Loucy (cell line): ENCODE measurements around the gene TMEM121.

Experiments used
- H2AFZ ChIP-seq: fragments of 200-600 bp; sonication (generic); 2 replicates; pipeline ENCODE4 v1.6.0; 2016; ENCODE audit warnings: antibody characterized with exemption, mild to moderate bottlenecking, low read length, moderate library complexity
- H3F3A ChIP-seq: fragments of 200-600 bp; 2 replicates; pipeline ENCODE4 v1.6.0; 2016; ENCODE audit warnings: antibody characterized with exemption, low read depth, mild to moderate bottlenecking
- H3K27me3 ChIP-seq: fragments of 200-600 bp; sonication (generic); 2 replicates; pipeline ENCODE4 v1.6.1; 2014; ENCODE audit warnings: low read length, mild to moderate bottlenecking; ENCODE audit not compliant: insufficient read depth, poor library complexity, severe bottlenecking
- H3K36me3 ChIP-seq: fragments of 200-600 bp; sonication (generic); 2 replicates; pipeline ENCODE4 v1.6.1; 2016; ENCODE audit warnings: low read length; ENCODE audit not compliant: insufficient read depth
- H3K4me1 ChIP-seq: fragments of 200-600 bp; sonication (generic); 2 replicates; pipeline ENCODE4 v1.5.1; 2014; ENCODE audit warnings: low read length, mild to moderate bottlenecking; ENCODE audit not compliant: insufficient read depth, poor library complexity, severe bottlenecking
- H3K4me2 ChIP-seq: fragments of 200-600 bp; sonication (generic); 2 replicates; pipeline ENCODE4 v1.6.0; 2014; ENCODE audit warnings: antibody characterized with exemption, low read length, low read depth, mild to moderate bottlenecking; ENCODE audit not compliant: poor library complexity, severe bottlenecking
- H3K4me3 ChIP-seq: fragments of 200-600 bp; sonication (generic); 2 replicates; pipeline ENCODE4 v1.5.1; 2014; ENCODE audit warnings: low read length, mild to moderate bottlenecking, mixed read lengths; ENCODE audit not compliant: poor library complexity, severe bottlenecking
- H3K79me2 ChIP-seq: fragments of 200-600 bp; sonication (generic); 2 replicates; pipeline ENCODE4 v1.6.1; 2014; ENCODE audit warnings: low read length; ENCODE audit not compliant: insufficient read depth
- H3K9ac ChIP-seq: fragments of 200-600 bp; sonication (generic); 2 replicates; pipeline ENCODE4 v1.6.0; 2014; ENCODE audit warnings: mild to moderate bottlenecking, low read depth, low read length, moderate library complexity; ENCODE audit not compliant: poor library complexity, severe bottlenecking
- H3K9me2 ChIP-seq: fragments of 200-600 bp; sonication (generic); replicated peaks from 2 replicates; pipeline ENCODE4 v1.6.1; 2016; ENCODE audit warnings: low read depth, low read length, mixed read lengths
- H3K9me3 ChIP-seq: fragments of 200-600 bp; sonication (generic); 2 replicates; pipeline ENCODE4 v1.6.1; 2014; ENCODE audit warnings: mild to moderate bottlenecking, antibody characterized with exemption, low read length, low read depth; ENCODE audit not compliant: insufficient read depth
- H4K20me1 ChIP-seq: fragments of 200-600 bp; sonication (generic); 2 replicates; pipeline ENCODE4 v1.6.0; 2014; ENCODE audit warnings: antibody characterized with exemption, low read length, mild to moderate bottlenecking; ENCODE audit not compliant: insufficient read depth, poor library complexity, severe bottlenecking
- EZH2phosphoT487 ChIP-seq: fragments of 200-600 bp; IDR thresholded peaks from 2 replicates; pipeline ENCODE4 v1.6.1; 2018; ENCODE audit warnings: antibody characterized with exemption, mild to moderate bottlenecking, moderate library complexity, borderline replicate concordance
- TF ChIP-seq, protein P1 (sequence below): fragments of 200-600 bp; sonication (generic); conservative IDR thresholded peaks from 2 replicates; pipeline ENCODE4 v1.5.1; 2014; ENCODE audit warnings: mild to moderate bottlenecking, antibody characterized with exemption, low read length

Gene TMEM121

DNA sequence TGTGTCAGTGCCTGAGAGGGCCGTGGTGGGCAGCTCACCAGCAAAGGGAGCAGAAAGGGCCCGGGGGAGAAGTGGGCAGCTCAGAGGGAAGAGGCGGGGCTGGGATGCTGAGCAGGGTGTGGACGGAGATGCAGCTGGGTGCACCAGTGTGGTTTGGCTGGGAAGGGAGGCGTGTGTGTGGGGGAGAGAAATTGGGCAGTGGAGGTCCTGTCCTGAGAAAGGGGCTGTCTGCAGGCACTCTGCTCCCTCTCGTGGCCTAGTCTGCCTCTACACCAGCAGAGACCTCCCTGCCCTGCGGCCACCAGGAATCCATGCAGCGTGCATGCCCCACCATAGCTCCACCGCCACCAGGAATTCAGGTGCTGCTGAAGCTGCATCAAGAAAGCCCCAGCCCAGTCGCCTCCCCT is 6.4 kb downstream of the TMEM121 start:
- TF ChIP-seq EZH2phosphoT487 = no peak
- TF ChIP-seq, protein P1, sequence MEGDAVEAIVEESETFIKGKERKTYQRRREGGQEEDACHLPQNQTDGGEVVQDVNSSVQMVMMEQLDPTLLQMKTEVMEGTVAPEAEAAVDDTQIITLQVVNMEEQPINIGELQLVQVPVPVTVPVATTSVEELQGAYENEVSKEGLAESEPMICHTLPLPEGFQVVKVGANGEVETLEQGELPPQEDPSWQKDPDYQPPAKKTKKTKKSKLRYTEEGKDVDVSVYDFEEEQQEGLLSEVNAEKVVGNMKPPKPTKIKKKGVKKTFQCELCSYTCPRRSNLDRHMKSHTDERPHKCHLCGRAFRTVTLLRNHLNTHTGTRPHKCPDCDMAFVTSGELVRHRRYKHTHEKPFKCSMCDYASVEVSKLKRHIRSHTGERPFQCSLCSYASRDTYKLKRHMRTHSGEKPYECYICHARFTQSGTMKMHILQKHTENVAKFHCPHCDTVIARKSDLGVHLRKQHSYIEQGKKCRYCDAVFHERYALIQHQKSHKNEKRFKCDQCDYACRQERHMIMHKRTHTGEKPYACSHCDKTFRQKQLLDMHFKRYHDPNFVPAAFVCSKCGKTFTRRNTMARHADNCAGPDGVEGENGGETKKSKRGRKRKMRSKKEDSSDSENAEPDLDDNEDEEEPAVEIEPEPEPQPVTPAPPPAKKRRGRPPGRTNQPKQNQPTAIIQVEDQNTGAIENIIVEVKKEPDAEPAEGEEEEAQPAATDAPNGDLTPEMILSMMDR = peak; percentile 59
- Histone ChIP-seq H3F3A (no peaks in the 10 kb centered on the region), H3K4me1 (peaks cover 8% of the 10 kb centered on the region), H3K27me3 (no peaks in the 10 kb centered on the region), H3K36me3 (no peaks in the 10 kb centered on the region), H3K9me3 (no peaks in the 10 kb centered on the region), H3K4me3 (no peak overlapping the region), H3K79me2 (no peaks in the 10 kb centered on the region), H3K4me2 (no peak overlapping the region), H4K20me1 (no peaks in the 10 kb centered on the region), H3K9me2 (no peaks in the 10 kb centered on the region), H2AFZ (no peak overlapping the region), H3K9ac (no peak overlapping the region)

DNA sequence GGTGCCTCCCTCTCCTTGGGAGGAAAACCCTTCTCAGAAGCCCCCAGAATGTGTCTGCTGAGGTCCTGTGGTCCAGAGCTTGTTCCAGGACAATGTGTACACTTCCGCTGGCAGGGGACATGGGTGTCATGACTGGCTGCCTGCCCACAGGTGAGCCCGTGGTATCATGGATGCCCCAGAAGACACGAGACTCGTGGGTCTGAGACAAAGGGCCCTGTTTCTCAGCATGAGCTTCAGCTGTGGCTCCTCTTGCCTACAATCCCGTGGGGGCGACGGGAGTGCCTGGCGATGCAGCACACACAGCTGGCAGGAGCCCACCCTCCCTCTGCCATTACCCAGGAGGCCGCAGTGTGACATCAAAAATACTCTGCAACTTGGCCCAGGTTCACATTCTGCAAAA is 7.0 kb downstream of the TMEM121 start:
- H2AFZ ChIP-seq = no peak overlapping the region
- H3K4me1 ChIP-seq = peaks cover 3% of the 10 kb centered on the region
- H3F3A ChIP-seq = no peaks in the 10 kb centered on the region
- no peak overlapping the region for H3K4me2 ChIP-seq
- H3K9me2 ChIP-seq = no peaks in the 10 kb centered on the region
- TF ChIP-seq, protein P1 = no peak
- no peak for TF ChIP-seq EZH2phosphoT487
- no peaks in the 10 kb centered on the region for H3K9me3 ChIP-seq
- no peaks in the 10 kb centered on the region for H3K36me3 ChIP-seq
- H3K79me2 ChIP-seq = no peaks in the 10 kb centered on the region
- no peak overlapping the region for H3K4me3 ChIP-seq
- H4K20me1 ChIP-seq = no peaks in the 10 kb centered on the region
- H3K9ac ChIP-seq = no peak overlapping the region
- H3K27me3 ChIP-seq = no peaks in the 10 kb centered on the region

DNA sequence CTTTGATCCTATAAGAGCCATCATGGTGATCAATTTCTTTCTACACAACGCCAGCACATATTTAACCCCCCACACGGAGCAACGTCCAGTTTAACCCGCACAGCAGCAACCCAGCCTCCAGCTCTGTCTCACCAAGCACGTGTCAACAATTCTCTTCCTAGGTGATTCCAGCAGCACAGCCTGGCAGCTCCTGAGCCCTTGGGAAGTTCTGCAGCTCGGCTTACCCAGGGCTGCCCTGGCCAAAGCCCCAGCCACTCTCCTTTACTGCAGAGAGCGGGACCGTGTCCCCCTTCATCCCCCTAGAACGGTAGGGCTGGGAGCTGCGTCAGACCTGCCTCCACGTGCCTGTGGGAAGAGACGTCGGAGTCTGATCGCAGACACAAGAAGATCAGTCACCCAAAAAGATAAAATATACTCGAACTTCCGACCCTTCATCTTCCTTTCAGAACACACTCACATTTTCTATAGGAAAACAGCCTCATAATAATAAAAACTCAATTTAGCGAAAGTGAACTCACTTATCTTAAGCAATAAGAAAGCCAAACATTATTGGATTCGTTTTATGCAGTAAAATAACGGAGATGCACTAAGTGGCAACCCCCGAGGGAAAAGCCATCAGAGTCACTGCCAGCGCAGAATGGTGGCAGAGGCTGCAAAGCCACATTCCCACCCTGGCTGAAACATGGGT is 7.6 kb downstream of the TMEM121 start:
- Histone ChIP-seq H3K9me3 (no peaks in the 10 kb centered on the region), H3K9ac (no peak overlapping the region), H3F3A (no peaks in the 10 kb centered on the region), H3K4me3 (no peak overlapping the region), H3K36me3 (no peaks in the 10 kb centered on the region), H3K27me3 (no peaks in the 10 kb centered on the region), H3K9me2 (no peaks in the 10 kb centered on the region), H2AFZ (no peak overlapping the region), H4K20me1 (no peaks in the 10 kb centered on the region), H3K4me1 (peaks cover 3% of the 10 kb centered on the region), H3K79me2 (no peaks in the 10 kb centered on the region), H3K4me2 (no peak overlapping the region)
- no peak for TF ChIP-seq EZH2phosphoT487
- TF ChIP-seq, protein P1 = no peak
